ENCODE measurements around the gene FBXO11.
"Not testable (repeated sequence)": the region's sequence is repeated elsewhere in the genome, so short reads cannot be mapped to it uniquely, and the experiment has no call there.

Gene FBXO11

DNA sequence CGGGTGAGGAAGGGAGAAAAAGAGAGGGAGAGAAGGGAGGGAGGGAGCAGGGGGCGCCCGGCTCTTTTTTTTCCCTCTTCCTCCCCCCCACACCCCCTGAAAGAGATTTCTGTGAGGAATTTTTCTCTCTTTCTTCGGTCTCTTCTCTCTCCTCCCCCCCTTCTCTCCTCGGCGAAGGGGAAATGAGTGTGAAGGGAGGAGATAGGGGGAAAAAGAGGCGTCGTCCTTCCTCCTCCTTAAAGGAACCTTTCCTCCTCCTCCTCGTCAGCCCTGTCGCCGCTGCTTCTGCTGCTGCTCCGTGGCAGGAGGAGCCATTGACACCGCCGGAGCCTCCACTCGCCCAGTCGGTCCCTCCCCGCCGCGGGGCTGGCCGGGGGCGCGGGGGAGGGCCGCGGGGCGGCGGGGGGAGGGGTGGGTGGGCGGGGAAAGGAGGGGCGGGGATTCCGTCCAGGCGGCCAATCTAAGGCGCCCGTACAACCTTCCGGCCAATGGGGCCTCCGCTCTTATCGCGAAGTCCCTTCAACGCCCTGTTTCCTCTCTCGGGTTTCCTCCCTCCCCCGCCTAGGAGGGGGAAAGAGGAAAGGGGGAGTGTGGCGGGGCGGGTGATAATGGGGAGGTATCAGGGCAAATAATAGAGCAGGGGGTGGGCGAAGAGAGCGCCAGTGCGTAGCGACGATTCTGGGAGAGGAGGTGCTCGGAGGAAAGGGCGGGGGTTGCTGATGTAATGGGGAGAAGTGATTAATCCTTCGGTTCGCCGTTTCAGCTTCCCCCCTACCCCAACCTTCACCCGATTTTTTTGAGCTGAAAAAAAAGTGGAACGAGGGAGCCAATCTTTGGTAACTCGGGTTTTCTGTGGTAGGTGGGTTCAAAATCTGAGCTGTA is at the start of gene FBXO11:
Gene FBXO11 (minus strand): TSS at position 342 of the 882 bp plus-strand sequence. CDS start 778 bp downstream, outside the sequence.
- peak; percentile 89 to 94 for DNase-seq (ENCODE audit: low read depth in 2 of 2)

DNA sequence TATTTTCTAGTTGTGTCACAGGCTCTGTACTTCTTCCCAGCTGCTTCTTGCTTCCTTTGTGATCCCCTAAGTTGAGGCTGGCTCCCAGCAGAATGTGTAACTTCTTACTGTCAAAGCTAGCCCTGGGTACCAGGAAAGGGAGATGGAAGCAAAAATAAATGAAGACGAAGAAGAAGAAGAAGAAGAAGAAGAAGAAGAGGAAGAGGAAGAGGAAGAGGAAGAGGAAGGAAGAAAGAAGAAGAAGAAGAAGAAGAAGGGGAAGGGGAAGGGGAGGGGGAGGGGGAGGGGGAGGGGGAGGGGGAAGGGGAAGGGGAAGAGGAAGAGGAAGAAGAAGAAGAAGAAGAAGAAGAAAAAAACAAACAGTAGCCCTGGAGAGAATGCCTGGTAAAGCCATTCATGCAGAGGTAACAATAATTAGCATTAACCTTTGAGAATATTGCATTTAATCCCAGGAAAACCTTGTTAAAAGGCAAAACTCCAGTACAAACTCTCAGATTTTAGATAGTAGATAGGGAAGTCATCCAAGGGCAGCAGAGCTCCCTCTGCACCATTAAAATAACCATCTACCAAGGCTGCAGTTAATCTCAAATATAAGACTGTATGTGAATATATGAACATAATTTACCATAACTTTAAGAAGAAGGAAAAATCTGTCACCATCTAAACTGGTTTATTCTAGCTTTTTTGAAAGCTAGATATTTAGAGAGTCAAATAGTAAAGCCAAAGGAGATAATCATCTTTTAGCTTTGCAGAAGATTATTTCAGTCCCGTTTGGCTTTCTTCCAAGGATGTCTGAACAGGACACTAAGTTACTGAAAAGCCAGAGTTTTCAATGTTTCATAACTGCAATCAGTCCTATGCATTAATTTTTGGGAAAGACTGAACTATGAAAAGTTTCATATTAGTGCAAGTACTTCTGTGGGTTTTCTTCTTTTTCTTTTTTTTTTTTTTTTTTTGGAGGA is 44.3 kb upstream of the FBXO11 start:
- no peak for DNase-seq (ENCODE audit: low read depth in 2 of 2)

DNA sequence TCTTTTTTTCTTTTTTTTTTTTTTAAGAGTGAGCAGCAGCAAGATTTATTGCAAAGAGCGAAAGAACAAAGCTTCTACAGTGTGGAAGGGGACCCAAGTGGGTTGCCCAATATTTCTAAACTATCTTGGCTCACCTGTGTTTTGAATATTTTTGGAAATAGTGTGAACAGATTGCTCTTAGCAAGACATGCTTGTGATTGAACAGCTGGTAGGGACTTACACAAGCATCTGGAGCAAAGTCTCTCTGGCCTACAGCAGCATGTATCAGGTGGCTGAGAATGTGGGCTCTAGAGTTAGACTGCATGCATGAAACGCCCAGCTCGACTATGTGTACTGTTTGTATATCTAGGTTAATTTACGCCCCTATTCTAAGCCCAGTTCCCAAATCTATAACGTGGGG is 40.3 kb upstream of the FBXO11 start:
- DNase-seq (ENCODE audit: low read depth in 2 of 2): no peak

- no peak for DNase-seq (ENCODE audit: low read depth in 2 of 2)
These were observed 38.9 kb upstream of the FBXO11 start for GRCh38 chr2:47945046-47945781.

- DNase-seq (ENCODE audit: low read depth in 2 of 2): no peak
These were observed 35.6 kb upstream of the FBXO11 start for GRCh38 chr2:47941936-47942335.

DNA sequence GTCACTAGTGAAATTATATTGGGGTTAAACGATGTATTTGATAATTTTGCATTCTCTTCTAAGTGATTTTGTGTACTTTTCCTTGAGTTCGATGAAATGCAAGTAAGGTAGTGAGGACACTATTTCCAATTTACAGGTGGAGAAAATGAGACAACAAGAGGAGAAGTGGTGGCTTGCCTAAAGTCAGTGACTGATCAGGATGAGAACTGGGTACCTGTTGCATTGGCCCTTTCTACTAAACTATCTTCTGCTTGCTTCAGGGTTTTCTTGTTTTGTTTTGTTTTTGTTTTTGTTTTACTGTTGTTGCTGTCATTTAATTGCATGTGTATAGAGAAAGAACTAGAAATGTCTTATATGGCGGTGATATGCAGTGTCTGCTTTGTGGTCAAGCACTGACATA is 31.4 kb upstream of the FBXO11 start:
- no peak for DNase-seq (ENCODE audit: low read depth in 2 of 2)

- no peak for DNase-seq (ENCODE audit: low read depth in 2 of 2)
These were observed 28.8 kb upstream of the FBXO11 start for GRCh38 chr2:47935071-47935470.

DNA sequence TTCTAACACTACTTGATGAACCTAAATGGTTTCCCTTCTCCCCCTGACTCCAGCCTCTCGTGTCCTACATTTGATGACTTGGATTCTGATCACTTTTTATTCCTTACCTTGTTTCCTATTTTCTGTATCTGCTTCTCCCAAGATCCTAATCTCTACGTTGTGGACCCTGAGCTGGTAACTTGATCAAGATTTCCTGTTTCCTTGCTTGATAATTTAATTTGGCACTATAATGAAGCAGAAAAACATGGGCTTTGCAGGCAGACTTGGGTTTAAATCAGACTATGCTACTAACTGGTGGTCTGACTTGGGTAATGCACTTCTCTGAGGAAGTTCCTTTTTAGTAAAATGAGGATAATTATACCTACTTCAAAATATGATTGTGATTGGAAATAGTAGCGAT is 11.7 kb upstream of the FBXO11 start:
- no peak for DNase-seq (ENCODE audit: low read depth in 2 of 2)

DNA sequence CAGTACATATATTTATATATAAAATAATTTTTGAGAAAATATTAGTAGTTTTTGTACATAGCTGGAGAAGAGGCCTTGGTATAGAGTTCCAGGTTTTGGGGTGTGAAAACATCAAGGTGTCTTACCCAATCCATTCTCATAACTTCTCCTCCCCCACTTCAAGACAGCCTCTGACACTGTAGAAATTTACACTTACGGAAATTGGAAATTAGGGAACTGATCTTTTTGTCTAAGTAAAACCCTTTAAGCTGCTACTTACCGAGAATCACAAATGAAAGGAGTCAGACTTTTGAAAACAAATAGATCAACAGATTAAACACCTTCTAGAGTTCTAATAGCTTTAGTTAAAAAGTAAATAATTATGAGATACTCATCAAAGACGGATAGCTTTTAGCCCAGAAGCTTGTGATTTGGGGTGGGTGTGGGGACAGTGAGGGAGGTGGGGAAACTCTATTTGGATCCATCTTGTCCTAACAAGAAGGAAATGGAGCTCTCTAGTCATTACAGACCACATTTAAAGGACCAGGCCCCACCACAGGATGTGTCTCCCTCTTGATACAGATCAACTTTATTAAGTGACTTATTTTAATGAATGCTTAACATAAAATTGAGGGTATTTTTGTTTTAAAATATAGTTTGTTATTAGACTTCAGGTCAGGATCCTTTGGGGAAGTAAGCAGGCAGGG is 11.1 kb upstream of the FBXO11 start:
- DNase-seq (ENCODE audit: low read depth in 2 of 2): no peak

- DNase-seq (ENCODE audit: low read depth in 2 of 2): no peak
These were observed 10.1 kb upstream of the FBXO11 start for GRCh38 chr2:47916412-47916811.

DNA sequence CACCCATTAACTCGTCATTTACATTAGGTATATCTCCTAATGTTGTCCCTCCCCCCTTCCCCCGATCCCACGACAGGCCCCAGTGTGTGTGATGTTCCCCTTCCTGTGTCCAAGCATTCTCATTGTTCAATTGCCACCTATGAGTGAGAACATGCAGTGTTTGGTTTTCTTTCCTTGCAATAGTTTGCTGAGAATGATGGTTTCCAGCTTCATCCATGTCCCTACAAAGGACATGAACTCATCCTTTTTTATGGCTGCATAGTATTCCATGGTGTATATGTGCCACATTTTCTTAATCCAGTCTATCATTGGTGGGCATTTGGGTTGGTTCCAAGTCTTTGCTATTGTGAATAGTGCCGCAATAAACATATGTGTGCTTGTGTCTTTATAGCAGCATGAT is 4.4 kb upstream of the FBXO11 start:
- not testable (repeated sequence) for DNase-seq (ENCODE audit: low read depth in 2 of 2)

DNA sequence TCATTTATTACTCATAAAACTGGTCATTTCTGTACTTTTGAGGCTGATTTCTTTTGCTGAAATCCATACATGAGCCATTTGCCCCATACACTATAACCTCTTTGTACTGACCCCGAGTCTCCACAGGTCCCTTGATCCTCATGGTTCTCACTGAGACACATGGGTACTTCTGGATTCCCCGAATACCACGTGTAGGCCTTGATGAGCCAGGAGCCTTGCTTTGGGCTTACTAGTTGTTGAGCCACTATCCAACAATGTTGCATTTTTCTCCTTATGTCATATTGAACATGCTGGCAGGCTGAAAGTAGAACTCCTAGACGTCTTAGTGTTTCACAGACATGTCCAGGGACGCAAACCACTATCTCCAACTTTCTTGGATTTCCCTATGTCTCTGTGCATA is 2.4 kb upstream of the FBXO11 start:
- no peak for DNase-seq (ENCODE audit: low read depth in 2 of 2)

- peak in 1 of 2 donors; percentile 4 for DNase-seq (ENCODE audit: low read depth in 2 of 2)
These were observed 912 bp upstream of the FBXO11 start for GRCh38 chr2:47907039-47907781.

- peak; percentile 31 to 40 for DNase-seq (ENCODE audit: low read depth in 2 of 2)
These were observed 727 bp downstream of the FBXO11 start for GRCh38 chr2:47905386-47906156.

DNA sequence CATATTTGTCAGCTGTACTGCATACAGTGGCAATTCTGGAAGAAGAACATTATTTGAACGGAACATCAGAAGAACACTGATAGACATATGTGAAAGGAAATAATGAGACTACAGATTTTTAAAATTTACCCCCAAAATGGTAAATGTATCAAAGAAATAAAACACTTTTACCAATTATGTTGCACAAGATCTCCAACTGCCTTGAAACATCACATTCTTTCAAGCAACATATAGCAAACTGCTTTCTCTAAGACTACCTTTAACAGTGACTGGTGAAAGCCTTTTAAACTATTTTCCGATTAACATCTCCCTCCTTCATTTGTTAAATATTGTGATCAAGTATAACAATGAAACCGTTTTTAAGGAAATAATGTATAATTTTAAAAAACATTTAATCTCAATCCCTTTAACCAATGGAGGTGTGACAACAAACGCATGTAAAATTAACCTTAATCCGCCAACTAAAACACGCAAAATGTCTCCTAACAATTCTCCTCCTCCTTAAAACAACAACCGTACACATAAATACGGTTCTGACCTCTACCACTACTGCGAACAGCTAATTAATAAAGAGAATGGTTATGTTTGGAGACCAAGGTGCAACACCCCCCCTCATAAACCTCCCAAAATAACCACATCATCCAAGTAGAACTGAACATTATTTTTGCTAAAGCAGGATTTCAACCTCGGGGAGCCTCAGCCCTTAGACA is 2.4 kb downstream of the FBXO11 start:
- no peak for DNase-seq (ENCODE audit: low read depth in 2 of 2)

GRCh38 chr2:47901892-47902291 is 4.4 kb downstream of the FBXO11 start:
- not testable (repeated sequence) for DNase-seq (ENCODE audit: low read depth in 2 of 2)

GRCh38 chr2:47900857-47901256 is 5.4 kb downstream of the FBXO11 start:
- no peak for DNase-seq (ENCODE audit: low read depth in 2 of 2)

DNA sequence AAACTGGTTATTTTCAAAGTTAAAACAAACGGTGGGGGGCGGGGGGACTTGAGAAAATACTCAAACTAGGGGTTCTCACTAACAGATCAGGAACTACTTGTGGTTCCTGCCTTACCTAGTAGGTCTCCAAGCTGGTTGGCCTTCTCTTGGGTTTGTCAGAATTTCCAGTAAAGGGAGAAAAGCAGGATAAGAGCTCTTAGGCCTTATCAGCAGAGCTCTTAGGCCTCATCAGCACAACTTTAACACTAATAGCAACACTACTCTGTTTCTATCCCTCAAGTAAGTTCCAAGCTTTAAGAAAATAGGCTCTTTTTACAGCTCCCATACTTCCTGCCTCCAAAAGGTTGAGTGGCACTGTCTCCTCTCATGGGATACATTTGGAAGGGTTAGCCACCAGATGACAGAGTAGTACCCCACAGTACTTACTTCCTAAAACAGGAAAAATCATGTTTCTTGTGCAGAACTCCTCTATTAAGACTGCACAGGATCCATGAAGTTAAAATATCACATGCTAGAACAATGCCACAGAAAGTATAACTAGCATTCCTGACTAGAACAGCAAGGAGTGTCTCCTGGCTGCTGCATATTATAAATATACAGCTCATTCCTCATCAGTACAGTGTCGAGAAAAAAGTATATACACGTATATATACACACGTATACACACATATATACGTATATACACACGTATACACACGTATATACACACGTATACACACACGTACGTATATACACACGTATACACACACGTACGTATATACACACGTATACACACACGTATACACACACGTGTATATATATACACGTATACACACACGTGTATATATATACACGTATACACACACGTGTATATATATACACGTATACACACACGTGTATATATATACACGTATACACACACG is 6.1 kb downstream of the FBXO11 start:
- no peak for DNase-seq (ENCODE audit: low read depth in 2 of 2)

Measured in stimulated activated CD4-positive, alpha-beta T cell treated with anti-CD3 and anti-CD28 coated beads, Interleukin-15, amount 100 ng/mL, for 48 hours (primary cell).